Subcutaneous adipose tissue (tissue), 4 donors: ENCODE data around the gene ABHD17A. TPM values are rescaled to one million over a fixed set of nuclear protein-coding genes. Genes with fewer than 3 reads are reported as not detected.

Source experiments
- total RNA-seq, 4 donors: library from RNA; depleted of rRNA; stranded (reverse); fragments of >200 nt; gene quantifications; one replicate each; pipeline ENCODE4 v1.1.0, GENCODE V29; 2016
- TF ChIP-seq, protein P1 (sequence below): fragments of 450-650 bp; IDR thresholded peaks from one replicate; pipeline ENCODE4 v1.5.1; 2016; ENCODE audit warnings: low read depth, mild to moderate bottlenecking, control low read depth, antibody characterized with exemption, moderate library complexity

The ABHD17A gene
- total RNA-seq, 4 donors from 2014 or later: 43.7 to 88.9 (median 56.8) TPM

DNA sequence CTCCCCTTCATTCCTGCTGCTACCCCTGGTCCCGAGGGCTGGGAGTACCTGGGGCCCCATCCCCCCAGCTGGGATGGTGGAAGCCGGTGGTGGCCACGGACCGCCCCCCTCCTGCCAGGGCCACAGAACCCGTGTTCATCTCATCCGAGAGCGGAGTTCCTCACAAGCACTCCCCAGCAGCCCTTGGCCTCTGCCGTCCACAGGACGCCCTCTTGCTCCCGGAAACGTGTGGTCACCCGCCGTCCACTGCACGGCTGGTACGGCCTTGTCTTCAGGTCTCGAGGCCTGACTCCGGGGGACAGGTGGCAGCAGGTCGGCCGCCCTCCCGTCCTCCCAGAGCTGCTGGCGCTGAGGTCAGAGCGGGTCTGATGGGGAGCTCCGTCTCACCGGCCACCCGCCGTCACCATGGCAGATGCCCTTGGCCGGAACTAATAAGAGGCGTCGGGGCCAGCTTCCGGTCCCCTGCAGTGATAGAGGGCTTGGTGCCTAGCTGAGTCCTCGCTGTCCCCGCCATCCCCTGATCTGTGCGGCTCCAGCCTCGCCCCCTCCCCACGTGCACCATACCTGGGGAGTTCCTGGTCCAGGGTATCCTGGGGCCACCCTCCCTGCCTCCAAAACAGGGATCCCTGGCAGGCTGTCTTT, 39.1 kb upstream of the ABHD17A start:
- TF ChIP-seq, protein P1, sequence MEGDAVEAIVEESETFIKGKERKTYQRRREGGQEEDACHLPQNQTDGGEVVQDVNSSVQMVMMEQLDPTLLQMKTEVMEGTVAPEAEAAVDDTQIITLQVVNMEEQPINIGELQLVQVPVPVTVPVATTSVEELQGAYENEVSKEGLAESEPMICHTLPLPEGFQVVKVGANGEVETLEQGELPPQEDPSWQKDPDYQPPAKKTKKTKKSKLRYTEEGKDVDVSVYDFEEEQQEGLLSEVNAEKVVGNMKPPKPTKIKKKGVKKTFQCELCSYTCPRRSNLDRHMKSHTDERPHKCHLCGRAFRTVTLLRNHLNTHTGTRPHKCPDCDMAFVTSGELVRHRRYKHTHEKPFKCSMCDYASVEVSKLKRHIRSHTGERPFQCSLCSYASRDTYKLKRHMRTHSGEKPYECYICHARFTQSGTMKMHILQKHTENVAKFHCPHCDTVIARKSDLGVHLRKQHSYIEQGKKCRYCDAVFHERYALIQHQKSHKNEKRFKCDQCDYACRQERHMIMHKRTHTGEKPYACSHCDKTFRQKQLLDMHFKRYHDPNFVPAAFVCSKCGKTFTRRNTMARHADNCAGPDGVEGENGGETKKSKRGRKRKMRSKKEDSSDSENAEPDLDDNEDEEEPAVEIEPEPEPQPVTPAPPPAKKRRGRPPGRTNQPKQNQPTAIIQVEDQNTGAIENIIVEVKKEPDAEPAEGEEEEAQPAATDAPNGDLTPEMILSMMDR: no peak

DNA sequence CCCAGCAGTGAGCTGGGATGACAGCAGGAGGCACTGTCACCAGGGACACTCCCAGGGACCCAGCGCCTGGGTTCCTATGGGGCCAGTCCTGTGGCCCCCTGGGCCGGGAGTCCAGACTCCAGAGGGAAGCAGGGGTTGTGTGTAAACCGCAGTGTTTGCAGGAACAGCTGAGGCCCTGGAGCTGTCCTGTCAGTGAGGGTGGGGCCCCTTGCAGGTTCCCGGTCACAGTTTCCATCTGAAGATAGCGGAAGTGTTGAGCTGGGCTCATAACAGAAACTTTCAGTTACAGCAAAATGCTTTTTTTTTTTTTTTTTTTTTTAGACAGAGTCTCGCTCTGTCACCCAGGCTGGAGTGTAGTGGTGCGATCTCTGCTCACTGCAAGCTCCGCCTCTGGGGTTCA, 38.0 kb upstream of the ABHD17A start:
- TF ChIP-seq, protein P1: no peak

DNA sequence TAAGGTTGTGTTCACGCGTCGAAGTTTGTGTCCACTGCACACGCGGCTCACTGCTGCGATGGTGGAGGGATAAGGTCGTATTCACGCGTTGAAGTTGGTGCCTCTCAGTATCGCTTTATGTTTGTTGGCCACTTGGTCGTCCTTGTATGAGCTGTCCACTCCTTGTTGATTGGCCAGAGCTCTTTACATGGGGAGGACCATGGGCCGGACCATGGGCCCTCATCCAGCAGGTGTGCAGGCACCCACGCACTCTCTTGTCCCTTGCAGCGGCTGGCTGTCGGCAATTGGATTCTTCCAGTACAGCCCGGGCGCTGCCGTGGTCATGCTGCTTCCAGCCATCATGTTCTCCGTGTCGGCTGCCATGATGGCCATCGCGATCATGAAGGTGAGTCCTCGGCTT, 37.5 kb upstream of the ABHD17A start:
- TF ChIP-seq, protein P1: no peak

DNA sequence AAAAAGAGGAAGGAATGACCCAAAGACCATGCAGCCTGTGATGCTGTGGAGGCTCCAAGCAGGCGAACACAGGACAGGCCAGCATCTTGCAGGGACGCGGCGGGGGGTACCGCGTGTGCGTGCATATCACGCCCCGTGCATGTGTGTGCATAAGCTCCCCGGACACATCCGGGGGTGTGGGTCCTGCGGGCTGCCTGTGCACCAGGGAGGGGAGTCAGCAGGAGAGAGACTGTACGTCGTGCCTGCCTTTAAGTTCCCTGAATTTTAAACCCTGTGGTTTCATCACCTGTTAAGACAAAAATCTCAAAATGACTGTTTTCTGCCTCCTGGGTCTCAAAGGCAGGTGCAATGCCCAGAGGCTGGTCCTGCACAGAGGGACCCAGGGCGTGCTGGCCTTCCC, 36.5 kb upstream of the ABHD17A start:
- TF ChIP-seq, protein P1: no peak

DNA sequence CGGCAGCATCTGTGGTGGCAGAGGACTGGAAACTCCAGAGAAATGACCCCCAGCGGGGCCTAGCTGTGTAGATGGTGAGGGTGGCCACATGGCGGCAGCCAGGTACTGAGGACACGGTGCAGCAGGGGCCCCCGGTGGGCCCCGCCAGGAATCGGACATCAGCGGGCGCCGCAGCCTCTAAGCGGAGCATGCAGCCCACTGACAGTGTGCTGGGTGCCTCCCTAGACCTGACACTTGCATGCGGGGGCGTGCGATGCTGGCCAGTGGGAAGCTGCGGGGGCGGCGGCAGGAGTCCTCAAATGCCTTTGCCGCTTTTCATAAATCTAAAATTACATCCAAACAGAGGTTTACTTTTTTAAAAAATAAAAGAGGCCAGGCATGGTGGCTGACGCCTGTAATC, 36.0 kb upstream of the ABHD17A start:
- TF ChIP-seq, protein P1: no peak

DNA sequence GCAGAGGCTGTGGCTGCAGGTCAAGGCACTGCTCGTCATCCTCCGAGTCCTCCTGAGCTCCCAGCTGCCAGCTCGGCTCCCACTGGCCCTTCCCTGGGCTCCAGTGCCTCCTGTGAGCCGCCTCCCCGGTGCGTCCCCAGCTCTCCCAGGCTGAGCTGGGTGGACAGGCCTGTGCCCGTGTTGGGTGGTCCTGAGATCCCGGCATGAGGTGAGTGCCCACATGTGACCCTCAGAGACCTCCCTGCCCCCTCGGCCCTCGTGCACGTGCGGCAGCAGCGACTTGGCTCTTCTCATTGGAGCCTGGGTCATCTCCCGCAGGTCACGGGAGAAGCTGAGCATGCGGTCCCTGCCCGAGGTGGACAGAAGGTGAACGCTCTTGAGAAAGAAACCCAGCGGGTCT, 35.3 kb upstream of the ABHD17A start:
- TF ChIP-seq, protein P1: no peak

DNA sequence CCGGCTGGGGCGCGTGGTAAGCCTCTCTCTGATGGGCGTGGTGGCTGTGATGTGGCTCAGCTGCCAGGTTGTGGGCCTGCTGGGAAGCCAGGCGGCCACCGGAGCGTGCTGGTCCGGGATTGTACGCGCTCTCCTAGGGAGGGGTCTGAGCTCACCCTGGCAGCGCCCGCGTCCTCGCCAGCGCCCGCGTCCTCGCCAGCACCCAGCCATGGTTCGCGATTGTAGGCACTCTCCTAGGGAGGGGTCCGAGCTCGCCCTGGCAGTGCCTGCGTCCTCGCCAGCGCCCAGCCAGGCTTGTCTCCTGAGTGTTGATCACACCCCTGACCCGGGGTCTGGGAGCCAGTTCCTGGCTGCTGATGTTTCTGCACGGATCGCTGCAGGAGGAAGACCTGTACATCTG, 33.7 kb upstream of the ABHD17A start:
- TF ChIP-seq, protein P1: no peak
